H1 (cell line): ENCODE data around the gene SERPINA10. TPM values are rescaled to one million over a fixed set of nuclear protein-coding genes. Genes with fewer than 3 reads are reported as not detected.

Source experiments
- CTCF ChIA-PET: fragments of 300-600 bp; sonication (Branson Sonifier 250); formaldehyde crosslinking; loops from one replicate; lab custom pipeline; 2021; ENCODE audit not compliant: partially characterized antibody; lab: Charles Lee
- POLR2A ChIA-PET: fragments of 300-600 bp; sonication (Branson Sonifier 250); formaldehyde crosslinking; loops from one replicate; lab custom pipeline; 2021; ENCODE audit warnings: inconsistent platforms; ENCODE audit not compliant: partially characterized antibody; lab: Charles Lee
- DNase-seq, 2 experiments: peaks; one replicate each; pipeline versions ENCODE4 v3.0.0 to v3.0.0-alpha.2; 2010 to 2022; ENCODE audit warnings: low spot score in 2 of 2, low read depth in 1 of 2, mixed read lengths in 1 of 2
- FAIRE-seq: peaks from 2 replicates; lab custom pipeline; 2011; peaks lifted over from hg19 to GRCh38; lab: Jason Lieb, UNC
- H2AFZ ChIP-seq: 2 replicates; pipeline ENCODE4 v1.8.1; 2012; ENCODE audit warnings: low read length, inconsistent platforms
- H2AK5ac ChIP-seq: 2 replicates; pipeline ENCODE4 v1.6.1; 2013; ENCODE audit warnings: low read depth, low read length
- H2BK120ac ChIP-seq: replicated peaks from 2 replicates; pipeline ENCODE3; 2013; ENCODE audit warnings: low read depth, low read length, inconsistent platforms
- H2BK12ac ChIP-seq: 2 replicates; pipeline ENCODE4 v1.6.1; 2013; ENCODE audit warnings: low read depth, low read length
- H2BK15ac ChIP-seq: 2 replicates; pipeline ENCODE4 v1.6.1; 2013; ENCODE audit warnings: low read length
- H2BK20ac ChIP-seq: 2 replicates; pipeline ENCODE4 v1.6.1; 2013; ENCODE audit warnings: low read length
- H2BK5ac ChIP-seq: 2 replicates; pipeline ENCODE4 v1.6.1; 2013; ENCODE audit warnings: low read depth, low read length
- H3K14ac ChIP-seq: 2 replicates; pipeline ENCODE4 v1.6.1; 2013; ENCODE audit warnings: inconsistent platforms; ENCODE audit not compliant: insufficient read length
- H3K18ac ChIP-seq: 2 replicates; pipeline ENCODE4 v1.6.1; 2013; ENCODE audit warnings: low read length; ENCODE audit errors: extremely low read depth
- H3K23ac ChIP-seq: 2 replicates; pipeline ENCODE4 v1.6.1; 2013; ENCODE audit warnings: inconsistent platforms; ENCODE audit not compliant: insufficient read length
- H3K23me2 ChIP-seq: 2 replicates; pipeline ENCODE4 v1.6.1; 2013; ENCODE audit warnings: low read depth, low read length
- H3K27ac ChIP-seq: 2 replicates; pipeline ENCODE4 v1.6.1; 2011; ENCODE audit warnings: low read depth, low read length, inconsistent platforms
- H3K27me3 ChIP-seq, 4 experiments: replicated peaks in 1 of 4; 1 replicate in 1 of 4; 2 replicates in 3 of 4; pipeline versions ENCODE4 v1.6.1 to v1.8.1; 2011 to 2013; ENCODE audit warnings: low read length in 3 of 4, mild to moderate bottlenecking in 3 of 4, inconsistent platforms in 2 of 4, mixed read lengths in 2 of 4, moderate library complexity in 1 of 4; ENCODE audit not compliant: control insufficient read depth in 3 of 4, insufficient read depth in 3 of 4; ENCODE audit errors: extremely low read depth in 1 of 4
- H3K36me3 ChIP-seq, 4 experiments: 2 replicates each; pipeline versions ENCODE4 v1.6.1 to v1.8.1; 2011 to 2013; ENCODE audit warnings: mild to moderate bottlenecking in 4 of 4, low read length in 3 of 4, moderate library complexity in 2 of 4, control low read depth in 1 of 4, inconsistent platforms in 1 of 4; ENCODE audit not compliant: insufficient read depth in 4 of 4, control insufficient read depth in 2 of 4
- H3K4ac ChIP-seq: replicated peaks from 2 replicates; pipeline ENCODE3; 2013; ENCODE audit warnings: low read length, low read depth, mixed read lengths, inconsistent platforms; ENCODE audit not compliant: insufficient read length
- H3K4me1 ChIP-seq, 4 experiments: replicated peaks in 1 of 4; 1 replicate in 1 of 4; 2 replicates in 3 of 4; pipeline versions ENCODE4 v1.6.1 to v1.8.1; 2011 to 2013; ENCODE audit warnings: low read length in 3 of 4, inconsistent platforms in 2 of 4, mixed read lengths in 1 of 4; ENCODE audit not compliant: insufficient read depth in 4 of 4, control insufficient read depth in 3 of 4
- H3K4me2 ChIP-seq, 2 experiments: 2 replicates each; pipeline versions ENCODE4 v1.6.1 to v1.8.1; 2011 to 2013; ENCODE audit warnings: low read depth in 2 of 2, low read length in 2 of 2, control low read depth in 1 of 2, inconsistent platforms in 1 of 2, mild to moderate bottlenecking in 1 of 2; ENCODE audit not compliant: insufficient read depth in 1 of 2
- H3K4me3 ChIP-seq, 4 experiments: fragments of 200-600, 300-600 bp in 1 of 4; sonication (generic), shearing (Covaris generic), sonication (Bioruptor Twin) in 1 of 4; 2 replicates each; pipeline versions ENCODE4 v1.5.1 to v1.8.1; 2011 to 2016; ENCODE audit warnings: low read length in 4 of 4, low read depth in 3 of 4, control low read depth in 2 of 4, inconsistent platforms in 2 of 4, mild to moderate bottlenecking in 2 of 4, mixed read lengths in 1 of 4, moderate library complexity in 1 of 4; ENCODE audit not compliant: insufficient read depth in 2 of 4; ENCODE audit errors: extremely low read depth in 1 of 4
- H3K56ac ChIP-seq: replicated peaks from 2 replicates; pipeline ENCODE3; 2013; ENCODE audit warnings: low read depth, mild to moderate bottlenecking, mixed read lengths, low read length, inconsistent platforms; ENCODE audit not compliant: insufficient read length
- H3K79me1 ChIP-seq: 2 replicates; pipeline ENCODE4 v1.6.1; 2013; ENCODE audit warnings: low read depth, low read length, control low read depth
- H3K79me2 ChIP-seq, 2 experiments: 2 replicates each; pipeline versions ENCODE4 v1.6.1 to v1.8.1; 2012 to 2013; ENCODE audit warnings: low read length in 2 of 2, mild to moderate bottlenecking in 2 of 2, inconsistent platforms in 1 of 2; ENCODE audit not compliant: insufficient read depth in 2 of 2, control insufficient read depth in 1 of 2
- H3K9ac ChIP-seq, 4 experiments: replicated peaks in 1 of 4; 1 replicate in 1 of 4; 2 replicates in 3 of 4; pipeline versions ENCODE4 v1.6.1 to v1.8.1; 2011 to 2013; ENCODE audit warnings: low read depth in 3 of 4, low read length in 3 of 4, control low read depth in 2 of 4, mild to moderate bottlenecking in 2 of 4, moderate library complexity in 2 of 4, inconsistent platforms in 1 of 4; ENCODE audit errors: extremely low read depth in 1 of 4
- H3K9me3 ChIP-seq, 2 experiments: 2 replicates each; pipeline versions ENCODE4 v1.6.1 to v1.8.1; 2012 to 2013; ENCODE audit warnings: mild to moderate bottlenecking in 2 of 2, moderate library complexity in 2 of 2, control low read depth in 1 of 2, inconsistent platforms in 1 of 2, low read depth in 1 of 2, low read length in 1 of 2, mixed read lengths in 1 of 2; ENCODE audit not compliant: insufficient read depth in 2 of 2
- H4K20me1 ChIP-seq, 2 experiments: replicated peaks in 1 of 2; 2 replicates each; pipeline versions ENCODE3 to v1.8.1; 2011 to 2013; ENCODE audit warnings: inconsistent platforms in 2 of 2, low read length in 2 of 2, mild to moderate bottlenecking in 1 of 2; ENCODE audit not compliant: insufficient read depth in 2 of 2, control insufficient read depth in 1 of 2
- H4K5ac ChIP-seq: 2 replicates; pipeline ENCODE4 v1.6.1; 2013; ENCODE audit warnings: low read length, low read depth, mixed read lengths, inconsistent platforms; ENCODE audit not compliant: insufficient read length
- H4K8ac ChIP-seq: 2 replicates; pipeline ENCODE4 v1.8.0; 2013; ENCODE audit warnings: mild to moderate bottlenecking, moderate library complexity, low read length, inconsistent platforms; ENCODE audit not compliant: insufficient read depth; ENCODE audit errors: extremely low read depth
- H4K91ac ChIP-seq: replicated peaks from 2 replicates; pipeline ENCODE3; 2013; ENCODE audit warnings: low read length, mixed read lengths, inconsistent platforms; ENCODE audit not compliant: insufficient read length
- CREB1 ChIP-seq: IDR thresholded peaks from 2 replicates; pipeline ENCODE4 v1.6.1; 2012; ENCODE audit warnings: inconsistent platforms
- EP300 ChIP-seq, 2 experiments: IDR thresholded peaks; 1 replicate in 1 of 2; 2 replicates in 1 of 2; pipeline ENCODE4 v1.6.1; 2011 to 2012; ENCODE audit warnings: low read depth in 2 of 2, low read length in 2 of 2, mild to moderate bottlenecking in 2 of 2, borderline replicate concordance in 1 of 2, inconsistent platforms in 1 of 2, moderate library complexity in 1 of 2
- NANOG ChIP-seq: IDR thresholded peaks from 2 replicates; pipeline ENCODE4 v1.6.1; 2011; ENCODE audit warnings: low read length, low read depth, mild to moderate bottlenecking, inconsistent platforms; ENCODE audit not compliant: insufficient read depth, poor library complexity, severe bottlenecking
- RBBP5 ChIP-seq: IDR thresholded peaks from 2 replicates; pipeline ENCODE4 v1.7.1; 2012; ENCODE audit warnings: low read depth, mild to moderate bottlenecking, inconsistent platforms, low read length, moderate library complexity, borderline replicate concordance
- RFX5 ChIP-seq: IDR thresholded peaks from 2 replicates; pipeline ENCODE4 v1.6.1; 2011; ENCODE audit warnings: low read depth, low read length, improper control_type of control experiment, borderline replicate concordance
- SRF ChIP-seq: IDR thresholded peaks from 2 replicates; pipeline ENCODE4 v1.6.1; 2011; ENCODE audit warnings: mild to moderate bottlenecking, low read depth, low read length, moderate library complexity
- SUZ12 ChIP-seq: fragments of 200-600 bp; sonication (generic); IDR thresholded peaks from 2 replicates; pipeline ENCODE4 v1.6.1; 2012; ENCODE audit warnings: mild to moderate bottlenecking, inconsistent platforms, low read length, moderate library complexity, mixed read lengths
- TBP ChIP-seq: IDR thresholded peaks from 2 replicates; pipeline ENCODE4 v1.6.1; 2011; ENCODE audit warnings: low read depth, low read length, improper control_type of control experiment
- WGBS, 2 experiments: shearing (Covaris generic) in 1 of 2; methylation state at CpG; one replicate each; pipeline versions ENCODE4 v1.1.6 to v1.1.7; 2013 to 2015; ENCODE audit warnings: low lambda C conversion rate in 2 of 2, mixed read lengths in 2 of 2, inconsistent platforms in 1 of 2, low coverage in 1 of 2, missing lambda C conversion rate in 1 of 2; ENCODE audit not compliant: insufficient replicate concordance in 2 of 2, insufficient coverage in 1 of 2, insufficient read length in 1 of 2; ENCODE audit errors: extremely low coverage in 1 of 2, missing lambda C conversion rate in 1 of 2; 5-methylcytosine and 5-hydroxymethylcytosine counted together
- polyA plus RNA-seq, 7 experiments: library from polyadenylated mRNA; depleted of rRNA in 3 of 7; stranded (reverse) in 5 of 7; unstranded in 2 of 7; fragments of >200 nt in 5 of 7; fragments of 200-250 nt in 2 of 7; gene quantifications; 1 replicate in 5 of 7; 2 replicates in 1 of 7; 4 replicates in 1 of 7; pipeline versions ENCODE4 v1.2.1 to v1.2.3, GENCODE V29; 2011 to 2013; ENCODE audit warnings: missing spikeins in 2 of 7, mixed read lengths in 2 of 7
- total RNA-seq: library from RNA; stranded (reverse); fragmentation: NEBNext Ultra II Directional; extraction: Animal tissue kit (Norgen Biotek cat#: 25700); gene quantifications from 2 replicates; pipeline ENCODE4 v1.2.1, GENCODE V29; 2021
- TF ChIP-seq, protein P1 (sequence below): IDR thresholded peaks from 2 replicates; pipeline ENCODE4 v1.6.1; 2011; ENCODE audit warnings: low read depth, mild to moderate bottlenecking, low read length; ENCODE audit not compliant: insufficient read depth

The SERPINA10 gene
- total and polyA plus RNA-seq, 2 of the 8 experiments (the other 6 are each of a cell fraction or from before 2014, with no cell fraction given) = not detected

- ChIA-PET POLR2A (interaction anchor here (0.6 kb wide), 1 partner anchor 73 kb away, joined by 3 read pairs; no protein-coding TSS in a partner anchor), CTCF (interaction anchor here (0.5 to 1.8 kb wide), 10 partner anchors 11 to 403 kb away, joined by 3 to 5 read pairs (median 3); no protein-coding TSS in a partner anchor)
- Histone ChIP-seq H3K23ac (no peak overlapping the region), H3K18ac (no peak overlapping the region), H4K8ac (no peak overlapping the region), H2BK5ac (no peak overlapping the region), H4K20me1 (no peaks in the 10 kb centered on the region), H2BK120ac (no peak overlapping the region), H3K4me3 (no peak overlapping the region), H2BK15ac (no peak overlapping the region), H3K4me1 (no peaks in the 10 kb centered on the region), H3K4me2 (no peak overlapping the region), H3K14ac (no peak overlapping the region), H3K27ac (no peak overlapping the region), H4K91ac (no peak overlapping the region), H3K9me3 (peaks cover 0 to 2% of the 10 kb centered on the region in 2 experiments; a peak in 1 of 4 replicates), H2AK5ac (no peak overlapping the region), H3K36me3 (no peaks in the 10 kb centered on the region), H3K27me3 (no peaks in the 10 kb centered on the region), H3K23me2 (no peaks in the 10 kb centered on the region), H3K56ac (no peak overlapping the region), H3K79me1 (no peaks in the 10 kb centered on the region), H2AFZ (no peak overlapping the region), H2BK20ac (no peak overlapping the region), H4K5ac (no peak overlapping the region), H2BK12ac (no peak overlapping the region), H3K9ac (no peak overlapping the region), H3K4ac (no peak overlapping the region), H3K79me2 (no peaks in the 10 kb centered on the region)
- 89% methylated on average over 2 of the region's 2 CpGs; no CpG with 5 or more reads in 1 of the 2 experiments for WGBS, 2 experiments
- FAIRE-seq = no peak
- no peak for TF ChIP-seq NANOG
- TF ChIP-seq RFX5 = no peak
- TF ChIP-seq, protein P1, sequence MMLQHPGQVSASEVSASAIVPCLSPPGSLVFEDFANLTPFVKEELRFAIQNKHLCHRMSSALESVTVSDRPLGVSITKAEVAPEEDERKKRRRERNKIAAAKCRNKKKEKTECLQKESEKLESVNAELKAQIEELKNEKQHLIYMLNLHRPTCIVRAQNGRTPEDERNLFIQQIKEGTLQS = no peak
- TF ChIP-seq TBP = no peak
- no peak for TF ChIP-seq SUZ12
- TF ChIP-seq RBBP5 = no peak
- no peak for TF ChIP-seq CREB1
- TF ChIP-seq EP300 (IDR thresholded peaks at IDR 0.05; ENCODE audit: borderline replicate concordance in 1 of 2, low read depth in 2 of 2, low read length in 2 of 2) = no peak
- no peak for TF ChIP-seq SRF
- DNase-seq = no peak
These were observed 49.4 kb upstream of the SERPINA10 start for GRCh38 chr14:94342334-94342934.
